Large intestine (tissue), 3 donors: ENCODE data around the gene KIAA1671. TPM values are rescaled to one million over a fixed set of nuclear protein-coding genes. Genes with fewer than 3 reads are reported as not detected.

Experiments used
- DNase-seq, 2 donors: peaks; one replicate each; pipeline versions ENCODE4 v3.0.0 to v3.0.0-alpha.2; 2013
- H3K27ac ChIP-seq: one replicate; pipeline ENCODE4 v1.5.1; 2013; ENCODE audit warnings: low read length
- H3K27me3 ChIP-seq: 2 replicates; pipeline ENCODE4 v1.6.1; 2013; ENCODE audit warnings: low read length; ENCODE audit not compliant: control insufficient read depth, insufficient read depth
- H3K36me3 ChIP-seq: 2 replicates; pipeline ENCODE4 v1.6.1; 2013; ENCODE audit warnings: low read length; ENCODE audit not compliant: control insufficient read depth, insufficient read depth
- H3K4me1 ChIP-seq: one replicate; pipeline ENCODE4 v1.6.1; 2013; ENCODE audit warnings: low read length; ENCODE audit not compliant: control insufficient read depth, insufficient read depth
- H3K4me3 ChIP-seq: one replicate; pipeline ENCODE4 v1.5.1; 2013; ENCODE audit warnings: low read length
- H3K9me3 ChIP-seq: one replicate; pipeline ENCODE4 v1.6.1; 2013; ENCODE audit warnings: mild to moderate bottlenecking, low read depth, low read length, moderate library complexity; ENCODE audit not compliant: control insufficient read depth
- WGBS: methylation state at CpG from one replicate; pipeline ENCODE4 v1.1.5; 2013; ENCODE audit warnings: low lambda C conversion rate; ENCODE audit not compliant: insufficient coverage; 5-methylcytosine and 5-hydroxymethylcytosine counted together
- polyA plus RNA-seq: library from polyadenylated mRNA; unstranded; fragments of 120-200 nt; gene quantifications from one replicate; pipeline ENCODE4 v1.2.1, GENCODE V29; 2013

KIAA1671 gene
- polyA plus RNA-seq, 1 donor, result 25.0 TPM

DNA sequence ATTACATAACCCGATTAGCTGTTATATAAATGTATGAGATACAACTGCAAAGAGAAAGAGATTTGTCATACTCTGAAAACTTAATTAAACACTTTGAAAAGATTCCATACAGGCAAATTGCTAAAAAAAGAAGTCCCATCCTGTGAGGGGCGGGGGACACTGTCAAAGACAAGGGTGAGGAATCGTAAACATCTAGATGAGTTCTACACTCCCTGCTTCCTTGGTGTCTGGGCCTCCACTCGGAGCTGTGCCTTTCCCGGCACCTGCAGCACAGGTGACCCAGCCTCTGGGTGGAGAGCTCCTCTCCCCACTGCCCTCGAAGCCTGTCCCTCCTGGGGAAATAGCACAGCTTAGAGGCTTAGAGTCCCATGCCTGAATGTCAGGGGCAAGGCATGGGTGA lies 177.9 kb downstream of the KIAA1671 start:
- peaks cover 2% of the 10 kb centered on the region for H3K36me3 ChIP-seq
- no peaks in the 10 kb centered on the region for H3K4me1 ChIP-seq
- no CpG with 5 or more reads among the region's 6 CpGs for WGBS
- no peak overlapping the region for H3K4me3 ChIP-seq
- no peak overlapping the region for H3K27ac ChIP-seq
- no peaks in the 10 kb centered on the region for H3K27me3 ChIP-seq
- DNase-seq, result no peak
- no peaks in the 10 kb centered on the region for H3K9me3 ChIP-seq

DNA sequence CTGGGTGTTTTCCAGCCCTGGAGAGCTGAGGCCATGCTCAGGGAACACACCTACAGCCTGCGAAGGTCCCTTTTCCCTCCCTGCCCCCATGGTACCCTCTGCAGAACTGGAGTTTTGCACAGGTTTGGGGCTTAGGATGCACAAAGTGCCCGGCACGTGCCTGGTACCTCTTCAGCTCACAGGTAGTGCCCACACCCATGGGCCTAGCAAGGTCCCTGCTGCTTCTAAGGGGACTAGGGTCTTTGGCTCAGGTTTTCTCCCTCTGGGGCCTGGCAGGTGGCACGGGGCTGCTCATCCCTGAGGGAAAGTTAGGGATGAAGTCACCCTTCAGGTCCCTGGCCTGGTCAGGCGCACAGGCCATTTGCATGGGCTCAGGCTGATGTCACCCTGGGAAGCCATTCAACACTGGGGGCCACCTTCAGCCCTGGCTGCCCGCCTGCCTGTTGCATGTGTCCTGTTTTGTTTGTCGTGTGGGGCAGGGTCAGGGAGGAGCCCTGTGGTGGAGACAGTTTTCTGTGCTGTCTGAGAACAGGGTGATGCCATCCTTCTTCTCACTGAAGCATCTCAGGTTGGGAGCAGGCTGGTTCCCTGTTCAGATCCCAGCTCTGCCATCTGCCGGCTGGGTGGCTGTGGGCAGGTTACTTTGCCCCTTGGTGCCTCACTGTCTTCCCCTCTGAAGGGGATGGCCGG lies 178.8 kb downstream of the KIAA1671 start:
- Histone ChIP-seq H3K9me3 (no peaks in the 10 kb centered on the region), H3K36me3 (peaks cover 2% of the 10 kb centered on the region), H3K4me1 (no peaks in the 10 kb centered on the region), H3K27ac (no peak overlapping the region), H3K27me3 (no peaks in the 10 kb centered on the region), H3K4me3 (no peak overlapping the region)
- WGBS, result no CpG with 5 or more reads among the region's 9 CpGs
- no peak for DNase-seq

- no peak overlapping the region for H3K4me3 ChIP-seq
- H3K36me3 ChIP-seq, result peaks cover 2% of the 10 kb centered on the region
- H3K4me1 ChIP-seq, result peaks cover 4% of the 10 kb centered on the region
- no peak overlapping the region for H3K27ac ChIP-seq
- no peaks in the 10 kb centered on the region for H3K27me3 ChIP-seq
- WGBS, result no CpG with 5 or more reads among the region's 4 CpGs
- no peak for DNase-seq
- no peaks in the 10 kb centered on the region for H3K9me3 ChIP-seq
Measured at GRCh38 chr22:25134028-25134427, 181.5 kb downstream of the KIAA1671 start.

- no peak overlapping the region for H3K4me3 ChIP-seq
- H3K4me1 ChIP-seq, result peaks cover 7% of the 10 kb centered on the region
- H3K9me3 ChIP-seq, result no peaks in the 10 kb centered on the region
- no CpG with 5 or more reads among the region's 2 CpGs for WGBS
- DNase-seq, result no peak
- no peak overlapping the region for H3K27ac ChIP-seq
- peaks cover 2% of the 10 kb centered on the region for H3K36me3 ChIP-seq
- no peaks in the 10 kb centered on the region for H3K27me3 ChIP-seq
Measured at GRCh38 chr22:25134451-25134850, 181.9 kb downstream of the KIAA1671 start.

GRCh38 chr22:25136953-25137576 lies 184.5 kb downstream of the KIAA1671 start:
- peaks cover 7% of the 10 kb centered on the region for H3K4me1 ChIP-seq
- WGBS, result 100% methylated on average over 1 of the region's 5 CpGs
- no peak overlapping the region for H3K27ac ChIP-seq

GRCh38 chr22:25137577-25138525 lies 185.3 kb downstream of the KIAA1671 start:
- 90% methylated on average over 2 of the region's 6 CpGs for WGBS

More at GRCh38 chr22:25136953-25137576, 184.5 kb downstream of the KIAA1671 start:
- DNase-seq, result no peak
- Histone ChIP-seq H3K36me3 (peaks cover 2% of the 10 kb centered on the region), H3K4me3 (no peak overlapping the region), H3K9me3 (no peaks in the 10 kb centered on the region), H3K27me3 (no peaks in the 10 kb centered on the region)

GRCh38 chr22:25139062-25139461 lies 186.5 kb downstream of the KIAA1671 start:
- peak in 1 of 2 donors; percentile 29 for DNase-seq

More at GRCh38 chr22:25137577-25138525, 185.3 kb downstream of the KIAA1671 start:
- H3K4me3 ChIP-seq, result no peak overlapping the region
- no peaks in the 10 kb centered on the region for H3K9me3 ChIP-seq
- DNase-seq, result no peak
- H3K4me1 ChIP-seq, result peaks cover 7% of the 10 kb centered on the region
- no peak overlapping the region for H3K27ac ChIP-seq
- H3K36me3 ChIP-seq, result peaks cover 2% of the 10 kb centered on the region
- no peaks in the 10 kb centered on the region for H3K27me3 ChIP-seq

DNA sequence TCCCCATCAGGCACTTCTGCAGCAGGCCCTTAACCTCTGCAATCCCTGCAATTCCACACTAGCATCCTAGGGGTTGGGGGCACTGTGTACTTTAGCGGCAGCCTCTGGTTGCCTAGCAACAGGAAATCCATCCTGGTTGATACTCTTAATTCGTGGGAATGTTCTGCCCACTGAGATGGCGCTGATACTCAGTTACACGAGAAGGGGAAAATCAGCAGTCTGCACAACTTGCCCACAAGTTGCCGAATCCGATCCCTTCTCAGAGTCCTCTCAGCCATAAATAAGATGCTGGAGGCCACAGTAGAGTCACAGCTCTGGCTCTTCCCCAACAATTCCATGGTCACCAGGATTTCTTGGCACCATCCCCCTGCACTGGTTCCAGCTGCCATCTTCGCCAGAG lies 189.6 kb downstream of the KIAA1671 start:
- no CpG with 5 or more reads among the region's 7 CpGs for WGBS
- Histone ChIP-seq H3K27me3 (no peaks in the 10 kb centered on the region), H3K4me1 (peaks cover 7% of the 10 kb centered on the region), H3K4me3 (no peak overlapping the region), H3K36me3 (no peaks in the 10 kb centered on the region), H3K9me3 (no peaks in the 10 kb centered on the region), H3K27ac (no peak overlapping the region)
- no peak for DNase-seq

More at GRCh38 chr22:25139062-25139461, 186.5 kb downstream of the KIAA1671 start:
- no peaks in the 10 kb centered on the region for H3K27me3 ChIP-seq
- no peak overlapping the region for H3K27ac ChIP-seq
- no CpG with 5 or more reads among the region's 2 CpGs for WGBS
- H3K4me1 ChIP-seq, result peaks cover 7% of the 10 kb centered on the region
- H3K9me3 ChIP-seq, result no peaks in the 10 kb centered on the region
- no peak overlapping the region for H3K4me3 ChIP-seq
- H3K36me3 ChIP-seq, result peaks cover 2% of the 10 kb centered on the region

- WGBS, result no CpG with 5 or more reads among the region's 5 CpGs
- no peaks in the 10 kb centered on the region for H3K36me3 ChIP-seq
- peaks cover 10% of the 10 kb centered on the region for H3K4me1 ChIP-seq
- H3K4me3 ChIP-seq, result no peak overlapping the region
- no peaks in the 10 kb centered on the region for H3K27me3 ChIP-seq
- no peak for DNase-seq
- no peak overlapping the region for H3K27ac ChIP-seq
- H3K9me3 ChIP-seq, result no peaks in the 10 kb centered on the region
Measured at GRCh38 chr22:25143156-25144076, 190.9 kb downstream of the KIAA1671 start.
